MM.1S (cell line): ENCODE results near the gene PRICKLE3.

ENCODE experiments used
- DNase-seq: peaks from one replicate; pipeline ENCODE4 v3.0.0-alpha.2; 2015
- H2AFZ ChIP-seq: fragments of 300-600 bp; sonication (generic); 2 replicates; pipeline ENCODE4 v1.6.0; 2016; ENCODE audit warnings: antibody characterized with exemption, low read length
- H3F3A ChIP-seq: fragments of 300-600 bp; sonication (generic); 2 replicates; pipeline ENCODE4 v1.6.1; 2016; ENCODE audit warnings: mild to moderate bottlenecking, antibody characterized with exemption, low read length, moderate library complexity, mixed read lengths; ENCODE audit not compliant: insufficient read depth
- H3K27ac ChIP-seq: fragments of 300-600 bp; sonication (generic); 2 replicates; pipeline ENCODE4 v1.5.1; 2016; ENCODE audit warnings: mild to moderate bottlenecking, low read length
- H3K27me3 ChIP-seq: fragments of 300-600 bp; sonication (generic); replicated peaks from 2 replicates; pipeline ENCODE4 v1.6.0; 2016; ENCODE audit warnings: low read length; ENCODE audit not compliant: insufficient read depth
- H3K36me3 ChIP-seq: fragments of 300-600 bp; sonication (generic); replicated peaks from 2 replicates; pipeline ENCODE4 v1.6.1; 2016; ENCODE audit warnings: mild to moderate bottlenecking, low read length, mixed read lengths; ENCODE audit not compliant: insufficient read depth
- H3K4me1 ChIP-seq: fragments of 300-600 bp; sonication (generic); 2 replicates; pipeline ENCODE4 v1.6.1; 2016; ENCODE audit warnings: low read length, mixed read lengths
- H3K4me2 ChIP-seq: fragments of 300-600 bp; sonication (generic); 2 replicates; pipeline ENCODE4 v1.6.0; 2016; ENCODE audit warnings: low read depth, low read length
- H3K4me3 ChIP-seq: fragments of 300-600 bp; sonication (generic); 2 replicates; pipeline ENCODE4 v1.5.1; 2016; ENCODE audit warnings: low read length, mixed read lengths
- H3K79me2 ChIP-seq: fragments of 300-600 bp; sonication (generic); 2 replicates; pipeline ENCODE4 v1.6.1; 2016; ENCODE audit warnings: mixed run types, low read length, mixed read lengths
- H3K9ac ChIP-seq: fragments of 300-600 bp; sonication (generic); 2 replicates; pipeline ENCODE4 v1.6.1; 2016; ENCODE audit warnings: low read length, mixed read lengths
- H3K9me2 ChIP-seq: fragments of 300-600 bp; sonication (generic); replicated peaks from 2 replicates; pipeline ENCODE4 v1.6.1; 2016; ENCODE audit warnings: mild to moderate bottlenecking, low read length, mixed read lengths; ENCODE audit not compliant: insufficient read depth
- H3K9me3 ChIP-seq: fragments of 300-600 bp; sonication (generic); replicated peaks from 2 replicates; pipeline ENCODE4 v1.6.1; 2016; ENCODE audit warnings: mild to moderate bottlenecking, low read length, mixed read lengths; ENCODE audit not compliant: insufficient read depth
- H4K20me1 ChIP-seq: fragments of 300-600 bp; sonication (generic); 2 replicates; pipeline ENCODE4 v1.6.1; 2016; ENCODE audit warnings: mild to moderate bottlenecking, low read length, moderate library complexity, mixed read lengths; ENCODE audit not compliant: insufficient read depth
- CTCF ChIP-seq: fragments of 300-600 bp; sonication (generic); IDR thresholded peaks from 2 replicates; pipeline ENCODE4 v1.5.1; 2016; ENCODE audit warnings: antibody characterized with exemption, low read length, mixed read lengths
- EZH2 ChIP-seq: fragments of 300-600 bp; sonication (generic); optimal IDR thresholded peaks from 2 replicates; pipeline ENCODE3; 2017; ENCODE audit warnings: low read depth, mild to moderate bottlenecking, antibody characterized with exemption, low read length, mixed read lengths
- EZH2phosphoT487 ChIP-seq: fragments of 300-600 bp; sonication (generic); IDR thresholded peaks from 2 replicates; pipeline ENCODE4 v1.6.1; 2018; ENCODE audit warnings: antibody characterized with exemption, low read length

Gene PRICKLE3

GRCh38 chrX:49214416-49214815 lies 28.2 kb upstream of the PRICKLE3 start:
- no peak for DNase-seq
- Histone ChIP-seq H3K9me3 (no peaks in the 10 kb centered on the region), H3K36me3 (no peaks in the 10 kb centered on the region), H3K27ac (no peak overlapping the region), H3K4me2 (no peak overlapping the region), H3K79me2 (no peaks in the 10 kb centered on the region), H4K20me1 (no peaks in the 10 kb centered on the region), H3K27me3 (no peaks in the 10 kb centered on the region), H3K4me1 (no peaks in the 10 kb centered on the region), H3K9ac (no peak overlapping the region), H2AFZ (no peak overlapping the region), H3F3A (no peaks in the 10 kb centered on the region), H3K4me3 (no peak overlapping the region), H3K9me2 (no peaks in the 10 kb centered on the region)
- TF ChIP-seq CTCF (no peak), EZH2 (no peak), EZH2phosphoT487 (no peak)

GRCh38 chrX:49212861-49213260 lies 26.7 kb upstream of the PRICKLE3 start:
- Histone ChIP-seq H3K27me3 (no peaks in the 10 kb centered on the region), H2AFZ (no peak overlapping the region), H3K4me3 (no peak overlapping the region), H3F3A (no peaks in the 10 kb centered on the region), H3K9me3 (no peaks in the 10 kb centered on the region), H3K27ac (no peak overlapping the region), H3K79me2 (no peaks in the 10 kb centered on the region), H3K9ac (no peak overlapping the region), H3K4me2 (no peak overlapping the region), H4K20me1 (no peaks in the 10 kb centered on the region), H3K36me3 (no peaks in the 10 kb centered on the region), H3K9me2 (no peaks in the 10 kb centered on the region), H3K4me1 (no peaks in the 10 kb centered on the region)
- DNase-seq = no peak
- TF ChIP-seq EZH2 (no peak), CTCF (no peak), EZH2phosphoT487 (no peak)

GRCh38 chrX:49212209-49212608 lies 26.0 kb upstream of the PRICKLE3 start:
- DNase-seq = no peak
- Histone ChIP-seq H3K4me1 (no peaks in the 10 kb centered on the region), H3K36me3 (no peaks in the 10 kb centered on the region), H3K27me3 (no peaks in the 10 kb centered on the region), H3K9me2 (no peaks in the 10 kb centered on the region), H2AFZ (no peak overlapping the region), H3K4me2 (no peak overlapping the region), H3K9ac (no peak overlapping the region), H3K79me2 (no peaks in the 10 kb centered on the region), H3K4me3 (no peak overlapping the region), H3F3A (no peaks in the 10 kb centered on the region), H3K27ac (no peak overlapping the region), H4K20me1 (no peaks in the 10 kb centered on the region), H3K9me3 (no peaks in the 10 kb centered on the region)
- TF ChIP-seq EZH2phosphoT487 (no peak), CTCF (no peak), EZH2 (no peak)

GRCh38 chrX:49211074-49211473 lies 24.9 kb upstream of the PRICKLE3 start:
- Histone ChIP-seq H3K9ac (no peak overlapping the region), H3K4me1 (no peaks in the 10 kb centered on the region)
- TF ChIP-seq CTCF (no peak), EZH2 (no peak), EZH2phosphoT487 (no peak)

More at GRCh38 chrX:49211074-49211473, 24.9 kb upstream of the PRICKLE3 start:
- Histone ChIP-seq H4K20me1 (no peaks in the 10 kb centered on the region), H3K4me3 (no peak overlapping the region), H2AFZ (no peak overlapping the region), H3F3A (no peaks in the 10 kb centered on the region), H3K27ac (no peak overlapping the region), H3K79me2 (no peaks in the 10 kb centered on the region), H3K4me2 (no peak overlapping the region), H3K36me3 (no peaks in the 10 kb centered on the region), H3K27me3 (no peaks in the 10 kb centered on the region), H3K9me3 (no peaks in the 10 kb centered on the region), H3K9me2 (no peaks in the 10 kb centered on the region)
- DNase-seq = no peak
